ENCODE results near the gene KRTAP5-5. TPM values are rescaled to one million over a fixed set of nuclear protein-coding genes. Genes with fewer than 3 reads are reported as not detected.
"Not testable (repeated sequence)": the region's sequence is repeated elsewhere in the genome, so short reads cannot be mapped to it uniquely, and the experiment has no call there.

Gene KRTAP5-5
- total and polyA plus RNA-seq, 4 donors, result not detected

GRCh38 chr11:1595994-1596575 is 33.5 kb upstream of the KRTAP5-5 start:
- H3K27ac ChIP-seq (ENCODE audit: low read depth in 1 of 2, low read length in 2 of 2); ATAC-seq (ENCODE audit: low FRiP score); intact Hi-C loops (cut with DNase I): not testable (repeated sequence)

GRCh38 chr11:1596576-1597121 is 32.9 kb upstream of the KRTAP5-5 start:
- H3K27ac ChIP-seq (ENCODE audit: low read depth in 1 of 2, low read length in 2 of 2); ATAC-seq (ENCODE audit: low FRiP score); H3K27me3 ChIP-seq (ENCODE audit: control insufficient read depth in 1 of 2, insufficient read depth in 2 of 2, low read length in 1 of 2); DNase-seq; H3K36me3 ChIP-seq (ENCODE audit: control insufficient read depth in 1 of 2, insufficient read depth in 2 of 2, low read length in 1 of 2); H3K4me1 ChIP-seq (ENCODE audit: control insufficient read depth in 1 of 2, insufficient read depth in 2 of 2, low read length in 2 of 2); intact Hi-C loops (cut with DNase I); H3K4me3 ChIP-seq (ENCODE audit: low read length in 2 of 2); H3K9me3 ChIP-seq (ENCODE audit: control insufficient read depth, low read length): not testable (repeated sequence)
- WGBS, 2 donors, result 79 to 80% methylated on average over 19 of the region's 19 CpGs

More at GRCh38 chr11:1595994-1596575, 33.5 kb upstream of the KRTAP5-5 start:
- H3K4me3 ChIP-seq (ENCODE audit: low read length in 2 of 2); H3K27me3 ChIP-seq (ENCODE audit: control insufficient read depth in 1 of 2, insufficient read depth in 2 of 2, low read length in 1 of 2); H3K9me3 ChIP-seq (ENCODE audit: control insufficient read depth, low read length); DNase-seq; H3K36me3 ChIP-seq (ENCODE audit: control insufficient read depth in 1 of 2, insufficient read depth in 2 of 2, low read length in 1 of 2); H3K4me1 ChIP-seq (ENCODE audit: control insufficient read depth in 1 of 2, insufficient read depth in 2 of 2, low read length in 2 of 2): not testable (repeated sequence)
- WGBS, 2 donors, result 51 to 54% methylated on average over 11 of the region's 11 CpGs

GRCh38 chr11:1597331-1597993 is 32.1 kb upstream of the KRTAP5-5 start:
- intact Hi-C loops (cut with DNase I), result no loop called here

GRCh38 chr11:1597994-1598380 is 31.6 kb upstream of the KRTAP5-5 start, which contains the start of gene KRTAP5-2:
TSS of gene KRTAP5-2 (minus strand) at chr11:1598294. CDS start at chr11:1598250, 44 bp downstream.
- DNase-seq, result no peak
- WGBS, 2 donors, result 84 to 87% methylated on average over 4 of the region's 4 CpGs
- Histone ChIP-seq H3K27me3 (ENCODE audit: control insufficient read depth in 1 of 2, insufficient read depth in 2 of 2, low read length in 1 of 2) (no peaks in the 10 kb centered on the region), H3K4me1 (ENCODE audit: control insufficient read depth in 1 of 2, insufficient read depth in 2 of 2, low read length in 2 of 2) (no peaks in the 10 kb centered on the region), H3K27ac (ENCODE audit: low read depth in 1 of 2, low read length in 2 of 2) (no peak within 1 kb of the TSS), H3K9me3 (ENCODE audit: control insufficient read depth, low read length) (no peaks in the 10 kb centered on the region), H3K36me3 (ENCODE audit: control insufficient read depth in 1 of 2, insufficient read depth in 2 of 2, low read length in 1 of 2) (no peaks in the 10 kb centered on the region), H3K4me3 (ENCODE audit: low read length in 2 of 2) (no peak within 1 kb of the TSS)
- ATAC-seq (ENCODE audit: low FRiP score), result no peak
- intact Hi-C loops (cut with DNase I), result no loop called here

More at GRCh38 chr11:1597331-1597993, 32.1 kb upstream of the KRTAP5-5 start:
- no peaks in the 10 kb centered on the region for H3K4me1 ChIP-seq (ENCODE audit: control insufficient read depth in 1 of 2, insufficient read depth in 2 of 2, low read length in 2 of 2)
- ATAC-seq (ENCODE audit: low FRiP score) (no peak), DNase-seq (no peak)
- no peaks in the 10 kb centered on the region for H3K36me3 ChIP-seq (ENCODE audit: control insufficient read depth in 1 of 2, insufficient read depth in 2 of 2, low read length in 1 of 2)
- H3K9me3 ChIP-seq (ENCODE audit: control insufficient read depth, low read length), result no peaks in the 10 kb centered on the region
- H3K27me3 ChIP-seq (ENCODE audit: control insufficient read depth in 1 of 2, insufficient read depth in 2 of 2, low read length in 1 of 2), result no peaks in the 10 kb centered on the region
- H3K4me3 ChIP-seq (ENCODE audit: low read length in 2 of 2), result no peak overlapping the region
- 91% methylated on average over 10 of the region's 10 CpGs for WGBS, 2 donors
- H3K27ac ChIP-seq (ENCODE audit: low read depth in 1 of 2, low read length in 2 of 2), result no peak overlapping the region

- intact Hi-C loops (cut with DNase I); DNase-seq; H3K27ac ChIP-seq (ENCODE audit: low read depth in 1 of 2, low read length in 2 of 2); H3K27me3 ChIP-seq (ENCODE audit: control insufficient read depth in 1 of 2, insufficient read depth in 2 of 2, low read length in 1 of 2); H3K9me3 ChIP-seq (ENCODE audit: control insufficient read depth, low read length); H3K4me1 ChIP-seq (ENCODE audit: control insufficient read depth in 1 of 2, insufficient read depth in 2 of 2, low read length in 2 of 2); H3K4me3 ChIP-seq (ENCODE audit: low read length in 2 of 2); ATAC-seq (ENCODE audit: low FRiP score); H3K36me3 ChIP-seq (ENCODE audit: control insufficient read depth in 1 of 2, insufficient read depth in 2 of 2, low read length in 1 of 2): not testable (repeated sequence)
- 81 to 90% methylated on average over 3 of the region's 3 CpGs for WGBS, 2 donors
These were observed 31.2 kb upstream of the KRTAP5-5 start for GRCh38 chr11:1598406-1598805.

- Histone ChIP-seq H3K36me3 (ENCODE audit: control insufficient read depth in 1 of 2, insufficient read depth in 2 of 2, low read length in 1 of 2) (no peaks in the 10 kb centered on the region), H3K4me3 (ENCODE audit: low read length in 2 of 2) (no peak overlapping the region), H3K9me3 (ENCODE audit: control insufficient read depth, low read length) (no peaks in the 10 kb centered on the region), H3K27me3 (ENCODE audit: control insufficient read depth in 1 of 2, insufficient read depth in 2 of 2, low read length in 1 of 2) (no peaks in the 10 kb centered on the region), H3K4me1 (ENCODE audit: control insufficient read depth in 1 of 2, insufficient read depth in 2 of 2, low read length in 2 of 2) (no peaks in the 10 kb centered on the region), H3K27ac (ENCODE audit: low read depth in 1 of 2, low read length in 2 of 2) (no peak overlapping the region)
- DNase-seq (no peak), ATAC-seq (ENCODE audit: low FRiP score) (no peak)
- 71 to 77% methylated on average over 6 of the region's 6 CpGs for WGBS, 2 donors
- intact Hi-C loops (cut with DNase I), result no loop called here
These were observed 30.8 kb upstream of the KRTAP5-5 start for GRCh38 chr11:1598816-1599215.

- ATAC-seq (ENCODE audit: low FRiP score) (no peak), DNase-seq (no peak)
- no peaks in the 10 kb centered on the region for H3K36me3 ChIP-seq (ENCODE audit: control insufficient read depth in 1 of 2, insufficient read depth in 2 of 2, low read length in 1 of 2)
- H3K4me3 ChIP-seq (ENCODE audit: low read length in 2 of 2), result no peak overlapping the region
- no peaks in the 10 kb centered on the region for H3K9me3 ChIP-seq (ENCODE audit: control insufficient read depth, low read length)
- no peaks in the 10 kb centered on the region for H3K27me3 ChIP-seq (ENCODE audit: control insufficient read depth in 1 of 2, insufficient read depth in 2 of 2, low read length in 1 of 2)
- no peak overlapping the region for H3K27ac ChIP-seq (ENCODE audit: low read depth in 1 of 2, low read length in 2 of 2)
- intact Hi-C loops (cut with DNase I), result no loop called here
- H3K4me1 ChIP-seq (ENCODE audit: control insufficient read depth in 1 of 2, insufficient read depth in 2 of 2, low read length in 2 of 2), result no peaks in the 10 kb centered on the region
- WGBS, 2 donors, result 71 to 77% methylated on average over 5 of the region's 5 CpGs
These were observed 28.9 kb upstream of the KRTAP5-5 start for GRCh38 chr11:1600626-1601025.

- H3K27ac ChIP-seq (ENCODE audit: low read depth in 1 of 2, low read length in 2 of 2); H3K9me3 ChIP-seq (ENCODE audit: control insufficient read depth, low read length); intact Hi-C loops (cut with DNase I); H3K27me3 ChIP-seq (ENCODE audit: control insufficient read depth in 1 of 2, insufficient read depth in 2 of 2, low read length in 1 of 2); H3K4me3 ChIP-seq (ENCODE audit: low read length in 2 of 2); H3K4me1 ChIP-seq (ENCODE audit: control insufficient read depth in 1 of 2, insufficient read depth in 2 of 2, low read length in 2 of 2); H3K36me3 ChIP-seq (ENCODE audit: control insufficient read depth in 1 of 2, insufficient read depth in 2 of 2, low read length in 1 of 2); ATAC-seq (ENCODE audit: low FRiP score); DNase-seq: not testable (repeated sequence)
- WGBS, 2 donors, result 50 to 62% methylated on average over 3 of the region's 3 CpGs
These were observed 27.9 kb upstream of the KRTAP5-5 start for GRCh38 chr11:1601663-1602062.

- no peak for ATAC-seq (ENCODE audit: low FRiP score)
- Histone ChIP-seq H3K9me3 (ENCODE audit: control insufficient read depth, low read length) (no peaks in the 10 kb centered on the region), H3K27me3 (ENCODE audit: control insufficient read depth in 1 of 2, insufficient read depth in 2 of 2, low read length in 1 of 2) (no peaks in the 10 kb centered on the region), H3K27ac (ENCODE audit: low read depth in 1 of 2, low read length in 2 of 2) (no peak overlapping the region), H3K4me3 (ENCODE audit: low read length in 2 of 2) (no peak overlapping the region), H3K36me3 (ENCODE audit: control insufficient read depth in 1 of 2, insufficient read depth in 2 of 2, low read length in 1 of 2) (no peaks in the 10 kb centered on the region), H3K4me1 (ENCODE audit: control insufficient read depth in 1 of 2, insufficient read depth in 2 of 2, low read length in 2 of 2) (no peaks in the 10 kb centered on the region)
- DNase-seq, result no peak
- intact Hi-C loops (cut with DNase I), result no loop called here
- 63 to 74% methylated on average over 1 of the region's 1 CpG for WGBS, 2 donors
These were observed 25.9 kb upstream of the KRTAP5-5 start for GRCh38 chr11:1603629-1604028.

Data from aorta (tissue), 5 donors.